MM.1S (cell line): ENCODE data around the gene SDK1.

Experiments
- DNase-seq: peaks from one replicate; pipeline ENCODE4 v3.0.0-alpha.2; 2015
- H2AFZ ChIP-seq: fragments of 300-600 bp; sonication (generic); 2 replicates; pipeline ENCODE4 v1.6.0; 2016; ENCODE audit warnings: antibody characterized with exemption, low read length
- H3F3A ChIP-seq: fragments of 300-600 bp; sonication (generic); 2 replicates; pipeline ENCODE4 v1.6.1; 2016; ENCODE audit warnings: mild to moderate bottlenecking, antibody characterized with exemption, low read length, moderate library complexity, mixed read lengths; ENCODE audit not compliant: insufficient read depth
- H3K27ac ChIP-seq: fragments of 300-600 bp; sonication (generic); 2 replicates; pipeline ENCODE4 v1.5.1; 2016; ENCODE audit warnings: mild to moderate bottlenecking, low read length
- H3K27me3 ChIP-seq: fragments of 300-600 bp; sonication (generic); replicated peaks from 2 replicates; pipeline ENCODE4 v1.6.0; 2016; ENCODE audit warnings: low read length; ENCODE audit not compliant: insufficient read depth
- H3K36me3 ChIP-seq: fragments of 300-600 bp; sonication (generic); replicated peaks from 2 replicates; pipeline ENCODE4 v1.6.1; 2016; ENCODE audit warnings: mild to moderate bottlenecking, low read length, mixed read lengths; ENCODE audit not compliant: insufficient read depth
- H3K4me1 ChIP-seq: fragments of 300-600 bp; sonication (generic); 2 replicates; pipeline ENCODE4 v1.6.1; 2016; ENCODE audit warnings: low read length, mixed read lengths
- H3K4me2 ChIP-seq: fragments of 300-600 bp; sonication (generic); 2 replicates; pipeline ENCODE4 v1.6.0; 2016; ENCODE audit warnings: low read depth, low read length
- H3K4me3 ChIP-seq: fragments of 300-600 bp; sonication (generic); 2 replicates; pipeline ENCODE4 v1.5.1; 2016; ENCODE audit warnings: low read length, mixed read lengths
- H3K79me2 ChIP-seq: fragments of 300-600 bp; sonication (generic); 2 replicates; pipeline ENCODE4 v1.6.1; 2016; ENCODE audit warnings: mixed run types, low read length, mixed read lengths
- H3K9ac ChIP-seq: fragments of 300-600 bp; sonication (generic); 2 replicates; pipeline ENCODE4 v1.6.1; 2016; ENCODE audit warnings: low read length, mixed read lengths
- H3K9me2 ChIP-seq: fragments of 300-600 bp; sonication (generic); replicated peaks from 2 replicates; pipeline ENCODE4 v1.6.1; 2016; ENCODE audit warnings: mild to moderate bottlenecking, low read length, mixed read lengths; ENCODE audit not compliant: insufficient read depth
- H3K9me3 ChIP-seq: fragments of 300-600 bp; sonication (generic); replicated peaks from 2 replicates; pipeline ENCODE4 v1.6.1; 2016; ENCODE audit warnings: mild to moderate bottlenecking, low read length, mixed read lengths; ENCODE audit not compliant: insufficient read depth
- H4K20me1 ChIP-seq: fragments of 300-600 bp; sonication (generic); 2 replicates; pipeline ENCODE4 v1.6.1; 2016; ENCODE audit warnings: mild to moderate bottlenecking, low read length, moderate library complexity, mixed read lengths; ENCODE audit not compliant: insufficient read depth
- EZH2 ChIP-seq: fragments of 300-600 bp; sonication (generic); optimal IDR thresholded peaks from 2 replicates; pipeline ENCODE3; 2017; ENCODE audit warnings: low read depth, mild to moderate bottlenecking, antibody characterized with exemption, low read length, mixed read lengths
- EZH2phosphoT487 ChIP-seq: fragments of 300-600 bp; sonication (generic); IDR thresholded peaks from 2 replicates; pipeline ENCODE4 v1.6.1; 2018; ENCODE audit warnings: antibody characterized with exemption, low read length
- TF ChIP-seq, protein P1 (sequence below): fragments of 300-600 bp; sonication (generic); IDR thresholded peaks from 2 replicates; pipeline ENCODE4 v1.5.1; 2016; ENCODE audit warnings: antibody characterized with exemption, low read length, mixed read lengths

Gene SDK1

DNA sequence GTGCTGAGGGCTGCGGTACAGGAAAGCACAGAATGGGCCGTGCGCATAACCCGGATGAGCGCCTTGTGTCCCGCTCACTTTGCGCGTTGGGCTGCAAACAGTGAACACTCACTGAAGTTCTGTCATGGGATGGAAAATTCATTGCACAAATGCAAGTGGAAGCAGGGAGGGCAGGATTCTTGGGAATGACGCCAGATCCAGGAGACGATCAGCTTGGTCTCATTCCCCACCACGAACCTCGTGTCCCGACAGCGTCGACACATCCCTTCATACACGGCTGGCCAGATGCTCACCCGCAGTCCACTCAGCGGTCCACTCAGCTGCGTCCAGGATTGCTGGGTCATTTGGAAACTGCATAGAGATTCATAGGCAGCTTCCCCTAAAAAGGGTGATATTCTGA, 607.1 kb downstream of the SDK1 start:
- Histone ChIP-seq H3K79me2 (no peaks in the 10 kb centered on the region), H3K4me3 (no peak overlapping the region), H3K4me1 (no peaks in the 10 kb centered on the region), H3K4me2 (no peak overlapping the region), H4K20me1 (no peaks in the 10 kb centered on the region), H3F3A (no peaks in the 10 kb centered on the region), H3K9me2 (no peaks in the 10 kb centered on the region), H3K27me3 (no peaks in the 10 kb centered on the region), H3K36me3 (no peaks in the 10 kb centered on the region), H3K9me3 (no peaks in the 10 kb centered on the region), H3K27ac (no peak overlapping the region), H3K9ac (no peak overlapping the region), H2AFZ (no peak overlapping the region)
- TF ChIP-seq EZH2phosphoT487, result no peak
- TF ChIP-seq EZH2, result no peak
- TF ChIP-seq, protein P1, sequence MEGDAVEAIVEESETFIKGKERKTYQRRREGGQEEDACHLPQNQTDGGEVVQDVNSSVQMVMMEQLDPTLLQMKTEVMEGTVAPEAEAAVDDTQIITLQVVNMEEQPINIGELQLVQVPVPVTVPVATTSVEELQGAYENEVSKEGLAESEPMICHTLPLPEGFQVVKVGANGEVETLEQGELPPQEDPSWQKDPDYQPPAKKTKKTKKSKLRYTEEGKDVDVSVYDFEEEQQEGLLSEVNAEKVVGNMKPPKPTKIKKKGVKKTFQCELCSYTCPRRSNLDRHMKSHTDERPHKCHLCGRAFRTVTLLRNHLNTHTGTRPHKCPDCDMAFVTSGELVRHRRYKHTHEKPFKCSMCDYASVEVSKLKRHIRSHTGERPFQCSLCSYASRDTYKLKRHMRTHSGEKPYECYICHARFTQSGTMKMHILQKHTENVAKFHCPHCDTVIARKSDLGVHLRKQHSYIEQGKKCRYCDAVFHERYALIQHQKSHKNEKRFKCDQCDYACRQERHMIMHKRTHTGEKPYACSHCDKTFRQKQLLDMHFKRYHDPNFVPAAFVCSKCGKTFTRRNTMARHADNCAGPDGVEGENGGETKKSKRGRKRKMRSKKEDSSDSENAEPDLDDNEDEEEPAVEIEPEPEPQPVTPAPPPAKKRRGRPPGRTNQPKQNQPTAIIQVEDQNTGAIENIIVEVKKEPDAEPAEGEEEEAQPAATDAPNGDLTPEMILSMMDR, result no peak
- DNase-seq, result no peak

GRCh38 chr7:3909128-3909527, 608.1 kb downstream of the SDK1 start:
- TF ChIP-seq, protein P1, result no peak
- no peak for TF ChIP-seq EZH2phosphoT487
- TF ChIP-seq EZH2, result no peak
- no peaks in the 10 kb centered on the region for H3K27me3 ChIP-seq
- no peak overlapping the region for H2AFZ ChIP-seq
- no peaks in the 10 kb centered on the region for H3F3A ChIP-seq
- H4K20me1 ChIP-seq, result no peaks in the 10 kb centered on the region
- no peak for DNase-seq
- no peak overlapping the region for H3K4me2 ChIP-seq
- no peaks in the 10 kb centered on the region for H3K36me3 ChIP-seq
- H3K9me2 ChIP-seq, result no peaks in the 10 kb centered on the region
- no peaks in the 10 kb centered on the region for H3K4me1 ChIP-seq
- no peaks in the 10 kb centered on the region for H3K9me3 ChIP-seq
- H3K4me3 ChIP-seq, result no peak overlapping the region
- H3K27ac ChIP-seq, result no peak overlapping the region
- no peaks in the 10 kb centered on the region for H3K79me2 ChIP-seq
- H3K9ac ChIP-seq, result no peak overlapping the region

- H3K9ac ChIP-seq, result no peak overlapping the region
- DNase-seq, result no peak
- H3K4me3 ChIP-seq, result no peak overlapping the region
- no peaks in the 10 kb centered on the region for H3K79me2 ChIP-seq
- no peak overlapping the region for H3K27ac ChIP-seq
- H3K36me3 ChIP-seq, result no peaks in the 10 kb centered on the region
- H4K20me1 ChIP-seq, result no peaks in the 10 kb centered on the region
- no peaks in the 10 kb centered on the region for H3K9me3 ChIP-seq
- H3K27me3 ChIP-seq, result no peaks in the 10 kb centered on the region
- H3K4me2 ChIP-seq, result no peak overlapping the region
- TF ChIP-seq, protein P1, result no peak
- TF ChIP-seq EZH2 (no peak), EZH2phosphoT487 (no peak)
- no peaks in the 10 kb centered on the region for H3K4me1 ChIP-seq
- no peaks in the 10 kb centered on the region for H3K9me2 ChIP-seq
- H2AFZ ChIP-seq, result no peak overlapping the region
- H3F3A ChIP-seq, result no peaks in the 10 kb centered on the region
Measured at GRCh38 chr7:3910054-3910453, 609.0 kb downstream of the SDK1 start.
